ENCODE measurements around the gene TMEM184A.

TMEM184A gene

DNA sequence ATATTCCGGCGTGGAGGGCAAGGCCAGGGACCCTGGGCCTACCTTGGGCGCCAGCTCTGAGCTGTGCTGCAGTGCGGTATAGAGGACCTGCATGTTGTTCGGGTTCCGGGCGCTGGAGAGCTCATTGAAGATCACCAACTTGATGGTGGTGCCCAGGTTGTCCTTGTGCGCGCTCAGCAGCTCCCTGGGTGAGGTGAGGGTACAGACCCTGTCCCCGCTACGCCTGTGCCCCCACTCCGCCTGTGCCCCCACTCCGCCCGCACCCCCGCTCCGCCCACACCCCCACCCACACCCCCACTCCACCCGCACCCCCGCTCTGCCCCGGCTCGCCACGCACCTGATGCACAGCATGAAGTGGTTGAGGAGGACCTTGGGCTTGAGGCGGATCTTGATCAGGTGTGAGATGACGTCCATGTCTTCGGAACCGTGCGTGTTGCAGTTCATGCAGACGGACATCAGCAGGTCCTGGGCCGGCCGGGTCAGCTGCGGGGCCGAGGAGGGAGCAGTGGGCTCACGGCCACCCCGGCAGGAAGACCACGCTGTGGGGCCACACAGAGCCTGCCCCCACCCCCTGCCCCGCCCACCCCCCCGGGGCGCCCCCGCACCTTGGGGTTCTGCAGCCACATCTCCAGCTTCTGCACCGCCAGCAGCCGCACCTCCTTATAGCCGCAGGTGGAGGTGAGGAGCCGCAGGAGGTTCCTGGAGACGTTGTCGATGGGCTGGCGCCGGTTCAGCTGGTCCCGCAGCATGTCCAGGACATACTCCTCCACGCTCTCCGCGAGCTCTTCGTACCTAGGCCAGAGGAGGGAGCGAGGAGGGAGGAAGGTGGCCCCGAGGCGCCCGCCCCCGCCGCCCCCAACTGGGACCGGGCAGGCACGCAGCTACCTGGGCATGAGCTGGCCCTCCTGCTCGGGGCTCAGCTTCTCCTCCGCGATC is 57.4 kb downstream of the TMEM184A start:
- H3K4me3 ChIP-seq (replicated peaks; ENCODE audit: low read depth, low read length), result no peak overlapping the region
- TF ChIP-seq, protein P1, sequence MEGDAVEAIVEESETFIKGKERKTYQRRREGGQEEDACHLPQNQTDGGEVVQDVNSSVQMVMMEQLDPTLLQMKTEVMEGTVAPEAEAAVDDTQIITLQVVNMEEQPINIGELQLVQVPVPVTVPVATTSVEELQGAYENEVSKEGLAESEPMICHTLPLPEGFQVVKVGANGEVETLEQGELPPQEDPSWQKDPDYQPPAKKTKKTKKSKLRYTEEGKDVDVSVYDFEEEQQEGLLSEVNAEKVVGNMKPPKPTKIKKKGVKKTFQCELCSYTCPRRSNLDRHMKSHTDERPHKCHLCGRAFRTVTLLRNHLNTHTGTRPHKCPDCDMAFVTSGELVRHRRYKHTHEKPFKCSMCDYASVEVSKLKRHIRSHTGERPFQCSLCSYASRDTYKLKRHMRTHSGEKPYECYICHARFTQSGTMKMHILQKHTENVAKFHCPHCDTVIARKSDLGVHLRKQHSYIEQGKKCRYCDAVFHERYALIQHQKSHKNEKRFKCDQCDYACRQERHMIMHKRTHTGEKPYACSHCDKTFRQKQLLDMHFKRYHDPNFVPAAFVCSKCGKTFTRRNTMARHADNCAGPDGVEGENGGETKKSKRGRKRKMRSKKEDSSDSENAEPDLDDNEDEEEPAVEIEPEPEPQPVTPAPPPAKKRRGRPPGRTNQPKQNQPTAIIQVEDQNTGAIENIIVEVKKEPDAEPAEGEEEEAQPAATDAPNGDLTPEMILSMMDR (IDR thresholded peaks at IDR 0.05; ENCODE audit: low read length, missing control alignments), result no peak
- no peak for DNase-seq (ENCODE audit: low read depth)

DNA sequence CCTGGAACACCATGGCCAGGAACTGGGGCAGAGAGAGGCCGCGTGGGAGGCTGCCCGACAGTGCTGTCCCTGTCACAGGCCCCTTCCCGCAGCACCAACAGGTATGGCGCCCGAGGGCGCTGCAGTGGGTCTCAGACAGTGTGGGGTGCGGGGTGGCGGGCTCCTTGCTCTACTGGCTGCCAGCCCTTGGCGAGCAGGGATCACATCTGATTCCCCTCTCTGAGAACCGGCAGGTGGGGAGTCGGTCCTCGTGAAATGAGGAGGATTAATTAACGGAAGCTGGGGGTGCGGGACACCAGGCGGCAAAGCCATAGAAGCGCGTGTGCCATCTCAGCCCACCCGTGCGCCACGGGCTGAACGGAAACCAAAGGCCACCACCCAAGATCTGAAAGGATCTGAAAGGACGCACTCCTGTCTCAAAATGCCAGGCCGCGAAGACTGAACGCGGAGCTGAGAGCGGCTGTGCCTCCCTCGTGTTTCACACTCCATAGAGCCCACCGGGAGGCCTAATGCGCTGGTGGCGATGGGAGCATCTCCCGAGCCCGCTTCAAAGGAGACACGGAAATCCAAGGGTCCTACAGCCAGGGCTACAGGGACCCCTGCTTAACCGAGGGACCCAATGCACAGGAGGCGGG is 58.6 kb downstream of the TMEM184A start:
- DNase-seq (ENCODE audit: low read depth), result no peak
- TF ChIP-seq, protein P1 (IDR thresholded peaks at IDR 0.05; ENCODE audit: low read length, missing control alignments), result no peak
- H3K4me3 ChIP-seq (replicated peaks; ENCODE audit: low read depth, low read length), result no peak overlapping the region

DNA sequence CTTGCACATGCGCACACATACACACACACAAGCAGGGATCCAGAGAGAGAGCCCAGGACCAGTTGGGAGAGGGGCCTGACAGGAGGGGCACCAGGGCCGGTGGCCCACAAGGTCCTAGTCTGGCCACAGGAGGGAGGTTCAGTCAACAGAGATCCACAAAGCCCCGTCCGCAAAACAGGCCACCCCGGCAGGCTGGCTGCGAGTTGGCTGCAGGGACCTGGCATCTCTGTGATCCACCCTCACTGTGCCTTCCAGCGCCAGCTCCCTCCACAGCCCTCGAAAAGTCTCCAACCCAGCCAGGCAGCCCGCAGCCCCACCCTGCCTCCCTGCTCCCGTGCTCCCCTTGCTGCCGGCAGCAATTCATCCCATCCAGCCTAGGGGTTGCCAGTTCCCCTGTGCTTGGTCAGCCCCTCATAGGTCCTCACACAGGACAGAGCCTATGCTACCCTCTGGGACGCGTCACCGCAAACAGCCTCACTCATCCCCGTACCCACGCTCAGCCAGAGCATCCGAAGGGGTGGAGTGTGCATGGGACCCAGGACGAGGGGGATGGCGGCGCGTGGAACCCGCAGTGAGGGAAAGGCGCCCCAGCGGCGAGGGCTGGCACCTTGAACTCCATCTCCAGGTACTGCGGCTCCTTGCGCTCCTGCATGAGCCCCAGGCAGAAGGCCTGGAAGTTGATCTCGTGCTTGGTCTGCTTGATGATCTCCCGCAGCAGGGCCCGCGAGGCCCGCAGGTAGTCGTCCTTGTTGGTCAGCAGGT is 59.3 kb downstream of the TMEM184A start:
- no peak overlapping the region for H3K4me3 ChIP-seq (replicated peaks; ENCODE audit: low read depth, low read length)
- no peak for DNase-seq (ENCODE audit: low read depth)
- TF ChIP-seq, protein P1 (IDR thresholded peaks at IDR 0.05; ENCODE audit: low read length, missing control alignments), result no peak

GRCh38 chr7:1495564-1496242 is 60.3 kb downstream of the TMEM184A start:
- TF ChIP-seq, protein P1 (IDR thresholded peaks at IDR 0.05; ENCODE audit: low read length, missing control alignments), result no peak
- no peak for DNase-seq (ENCODE audit: low read depth)
- H3K4me3 ChIP-seq (replicated peaks; ENCODE audit: low read depth, low read length), result no peak overlapping the region

- TF ChIP-seq, protein P1 (IDR thresholded peaks at IDR 0.05; ENCODE audit: low read length, missing control alignments), result no peak
- no peak overlapping the region for H3K4me3 ChIP-seq (replicated peaks; ENCODE audit: low read depth, low read length)
- DNase-seq (ENCODE audit: low read depth), result no peak
Observed at GRCh38 chr7:1494866-1495563, 61.0 kb downstream of the TMEM184A start.

DNA sequence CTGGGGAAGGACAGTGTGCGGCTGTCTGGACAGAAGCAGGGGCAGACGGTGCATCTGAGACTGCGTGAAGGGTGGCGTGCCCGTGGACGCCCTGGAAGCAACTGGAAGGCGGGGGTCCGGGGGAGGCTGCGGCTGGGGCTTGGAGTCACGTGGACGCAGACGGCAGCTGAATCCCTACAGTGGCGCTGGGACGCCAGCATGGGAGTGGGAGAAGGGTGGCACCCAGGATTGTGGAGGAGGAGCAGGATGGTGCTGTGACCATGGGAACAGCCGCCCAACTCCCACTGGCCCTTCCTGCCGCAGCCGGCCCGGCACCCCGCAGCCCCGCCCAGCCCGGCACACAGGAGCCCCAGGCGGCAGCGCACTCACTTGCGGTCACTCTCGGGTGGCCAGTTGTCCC is 61.6 kb downstream of the TMEM184A start:
- H3K4me3 ChIP-seq (replicated peaks; ENCODE audit: low read depth, low read length), result no peak overlapping the region
- TF ChIP-seq, protein P1 (IDR thresholded peaks at IDR 0.05; ENCODE audit: low read length, missing control alignments), result no peak
- no peak for DNase-seq (ENCODE audit: low read depth)
